GM12878 (cell line): ENCODE measurements around the gene LIMS1. TPM values are rescaled to one million over a fixed set of nuclear protein-coding genes. Genes with fewer than 3 reads are reported as not detected.

ENCODE experiments used
- ATAC-seq: fragments of 200-7000 bp; cut with Tn5 transposase; 3 replicates; pipeline ENCODE4 v1.9.1; 2020; ENCODE audit warnings: mild to moderate bottlenecking, moderate library complexity
- BruUV-seq: library from RNA; stranded (reverse); fragments of 400-500 nt; replicated peaks from 2 replicates; lab custom pipeline; 2021; lab: Mats Ljungman, UMichigan
- CTCF ChIA-PET: fragments of 300-600 bp; sonication (Branson Sonifier 250); formaldehyde crosslinking; extraction: SDS; loops from one replicate; lab custom pipeline; 2021; ENCODE audit warnings: inconsistent platforms; lab: Yijun Ruan, JAX
- POLR2A ChIA-PET: fragments of 350-600 bp; formaldehyde crosslinking; extraction: SDS; loops from one replicate; lab custom pipeline; 2021; ENCODE audit warnings: inconsistent platforms; lab: Charles Lee
- RAD21 ChIA-PET: fragments of 300-600 bp; sonication (Branson Sonifier 250); formaldehyde crosslinking; loops from one replicate; lab custom pipeline; 2023; ENCODE audit warnings: antibody characterized with exemption; ENCODE audit not compliant: unreplicated experiment; lab: Charles Lee
- SMC1A ChIA-PET: fragments of 300-600 bp; sonication (Branson Sonifier 250); formaldehyde crosslinking; loops from one replicate; lab custom pipeline; 2023; ENCODE audit not compliant: unreplicated experiment, uncharacterized antibody; lab: Charles Lee
- DNase-seq: peaks from one replicate; pipeline ENCODE4 v3.0.0-alpha.2; 2011; ENCODE audit warnings: low read depth, low spot score
- FAIRE-seq: peaks from 3 replicates; lab custom pipeline; 2011; peaks lifted over from hg19 to GRCh38; lab: Jason Lieb, UNC
- H2AFZ ChIP-seq: 2 replicates; pipeline ENCODE4 v1.6.0; 2011; ENCODE audit warnings: low read depth, low read length, control low read depth; ENCODE audit not compliant: control insufficient read depth
- H3K27ac ChIP-seq: 2 replicates; pipeline ENCODE4 v1.5.1; 2011; ENCODE audit warnings: control low read depth; ENCODE audit not compliant: control insufficient read depth, insufficient read depth
- H3K27me3 ChIP-seq, 2 experiments: replicated peaks in 1 of 2; 2 replicates each; pipeline versions ENCODE4 v1.6.0 to v1.6.1; 2011; ENCODE audit warnings: low read length in 1 of 2; ENCODE audit not compliant: control insufficient read depth in 2 of 2, insufficient read depth in 2 of 2
- H3K36me3 ChIP-seq, 2 experiments: 2 replicates each; pipeline ENCODE4 v1.5.1; 2011; ENCODE audit warnings: low read length in 1 of 2; ENCODE audit not compliant: control insufficient read depth in 2 of 2, insufficient read depth in 2 of 2
- H3K4me1 ChIP-seq: 2 replicates; pipeline ENCODE4 v1.6.1; 2011; ENCODE audit warnings: mild to moderate bottlenecking, low read length, moderate library complexity, mixed read lengths; ENCODE audit not compliant: control insufficient read depth, insufficient read depth
- H3K4me2 ChIP-seq: 2 replicates; pipeline ENCODE4 v1.6.0; 2011; ENCODE audit warnings: control low read depth; ENCODE audit not compliant: control insufficient read depth, insufficient read depth
- H3K4me3 ChIP-seq: fragments of 200-600 bp; sonication (generic); 2 replicates; pipeline ENCODE4 v1.5.1; 2016
- H3K79me2 ChIP-seq: 2 replicates; pipeline ENCODE4 v1.6.0; 2011; ENCODE audit warnings: low read length; ENCODE audit not compliant: control insufficient read depth, insufficient read depth
- H3K9ac ChIP-seq: 2 replicates; pipeline ENCODE4 v1.8.0; 2011; ENCODE audit warnings: low read length, control low read depth, mixed read lengths; ENCODE audit not compliant: control insufficient read depth, insufficient read depth
- H3K9me3 ChIP-seq: replicated peaks from 3 replicates; pipeline ENCODE4 v1.5.1; 2011; ENCODE audit warnings: mild to moderate bottlenecking, low read length; ENCODE audit not compliant: control insufficient read depth, insufficient read depth
- H4K20me1 ChIP-seq: 2 replicates; pipeline ENCODE4 v1.6.0; 2011; ENCODE audit not compliant: control insufficient read depth, insufficient read depth
- CREM ChIP-seq: IDR thresholded peaks from 2 replicates; pipeline ENCODE4 v1.6.1; 2014; ENCODE audit warnings: antibody characterized with exemption, low read depth
- IKZF1 ChIP-seq: fragments of 450-650 bp; conservative IDR thresholded peaks from 2 replicates; pipeline ENCODE4 v1.6.1; 2017; ENCODE audit warnings: antibody characterized with exemption, mild to moderate bottlenecking
- JUND ChIP-seq: IDR thresholded peaks from 2 replicates; pipeline ENCODE4 v1.6.1; 2012; ENCODE audit warnings: low read depth, mild to moderate bottlenecking, low read length, improper control_type of control experiment, moderate library complexity
- NBN ChIP-seq: fragments of 450-650 bp; IDR thresholded peaks from 2 replicates; pipeline ENCODE4 v1.6.1; 2016
- RCOR1 ChIP-seq: conservative IDR thresholded peaks from 2 replicates; pipeline ENCODE4 v1.6.1; 2012; ENCODE audit warnings: low read depth, low read length, improper control_type of control experiment
- RELB ChIP-seq: fragments of 450-650 bp; IDR thresholded peaks from 2 replicates; pipeline ENCODE4 v1.6.1; 2017; ENCODE audit warnings: low read depth, mild to moderate bottlenecking, moderate library complexity
- SMC3 ChIP-seq: IDR thresholded peaks from 2 replicates; pipeline ENCODE4 v1.6.1; 2011; ENCODE audit warnings: low read length, improper control_type of control experiment, borderline replicate concordance
- TAF1 ChIP-seq: IDR thresholded peaks from 2 replicates; pipeline ENCODE4 v1.6.1; 2011; ENCODE audit warnings: mild to moderate bottlenecking, low read depth, low read length, borderline replicate concordance
- ZNF384 ChIP-seq: IDR thresholded peaks from 2 replicates; pipeline ENCODE4 v1.6.1; 2012; ENCODE audit warnings: low read depth, mild to moderate bottlenecking, low read length, improper control_type of control experiment, borderline replicate concordance
- ZNF622 ChIP-seq: fragments of 450-650 bp; IDR thresholded peaks from 2 replicates; pipeline ENCODE4 v1.6.1; 2017; ENCODE audit warnings: mild to moderate bottlenecking, inconsistent platforms
- WGBS: methylation state at CpG from one replicate; pipeline ENCODE4 v1.1.6; 2016; ENCODE audit warnings: low lambda C conversion rate; ENCODE audit not compliant: insufficient replicate concordance, insufficient coverage; ENCODE audit errors: missing lambda C conversion rate; 5-methylcytosine and 5-hydroxymethylcytosine counted together
- in situ Hi-C: fragments of 300-500 bp; cut with MboI; formaldehyde crosslinking; loops from 9 replicates; pipeline ENCODE4 v1.14.3; 2018; ENCODE audit warnings: mixed read lengths
- intact Hi-C: fragments of 100-400 bp; cut with micrococcal nuclease; formaldehyde crosslinking; loops from one replicate; pipeline ENCODE4 v1.14.2; 2022; ENCODE audit not compliant: unreplicated experiment
- polyA plus RNA-seq, 11 experiments: library from polyadenylated mRNA; depleted of rRNA in 4 of 11; unstranded in 6 of 11; stranded (reverse) in 5 of 11; fragments of >200 nt; fragmentation: Nextera tagmentation in 4 of 11; fragmentation: Illumina TruSeq in 1 of 11; extraction: Ambion mirVana in 4 of 11; extraction: Trizol in 1 of 11; gene quantifications; 1 replicate in 1 of 11; 2 replicates in 10 of 11; pipeline versions ENCODE4 v1.2.1 to v1.2.3, GENCODE V29; 2011 to 2016; ENCODE audit warnings: inconsistent platforms in 2 of 11, missing spikeins in 2 of 11, low read depth in 1 of 11
- total RNA-seq, 4 experiments: library from RNA; depleted of rRNA in 3 of 4; stranded (reverse); fragments of >200 nt in 3 of 4; fragmentation: Illumina TruSeq in 1 of 4; extraction: Trizol in 1 of 4; gene quantifications; 2 replicates each; pipeline versions ENCODE4 v1.2.1 to v1.2.3, GENCODE V29; 2013 to 2021

The LIMS1 gene
- total and polyA plus RNA-seq, 10 of the 15 experiments (the other 5 are each of a cell fraction or from before 2014, with no cell fraction given), result 15.7 to 98.1 (median 43.9) TPM

GRCh38 chr2:108586116-108586515, 51.8 kb downstream of the LIMS1 start:
- ChIA-PET POLR2A (interaction anchor here (0.5 to 1.2 kb wide), 2 partner anchors 20 to 37 kb away, joined by 3 to 4 read pairs; no protein-coding TSS in a partner anchor), CTCF (interaction anchor here (0.9 to 10.0 kb wide), 11 partner anchors 11 to 422 kb away, joined by 3 to 118 read pairs (median 4); no protein-coding TSS in a partner anchor), SMC1A (interaction anchor here (0.8 to 5.4 kb wide), 9 partner anchors 11 to 190 kb away, joined by 3 to 89 read pairs (median 5); no protein-coding TSS in a partner anchor), RAD21 (interaction anchor here (0.9 to 4.1 kb wide), 7 partner anchors 11 to 189 kb away, joined by 3 to 34 read pairs (median 10); no protein-coding TSS in a partner anchor)
- TF ChIP-seq JUND (no peak), IKZF1 (no peak), ZNF622 (no peak), ZNF384 (no peak), RELB (no peak), SMC3 (no peak), TAF1 (no peak), NBN (no peak), RCOR1 (no peak), CREM (no peak)
- no TSS peak for BruUV-seq
- Histone ChIP-seq H3K27ac (no peak overlapping the region), H3K9me3 (no peaks in the 10 kb centered on the region), H3K9ac (no peak overlapping the region), H3K4me2 (no peak overlapping the region), H3K79me2 (peaks cover 14% of the 10 kb centered on the region), H2AFZ (no peak overlapping the region), H3K4me3 (no peak overlapping the region), H3K4me1 (peaks cover 36% of the 10 kb centered on the region), H4K20me1 (peaks cover 4% of the 10 kb centered on the region; the same call in 1 of the 2 replicates), H3K27me3 (no peaks in the 10 kb centered on the region), H3K36me3 (no peaks in the 10 kb centered on the region)
- 96% methylated on average over 7 of the region's 7 CpGs for WGBS
- FAIRE-seq (no peak), ATAC-seq (no peak), DNase-seq (no peak)
- in situ Hi-C loops, result loop anchor here (10.0 to 25.0 kb wide), 2 partner anchors 374 to 651 kb away; no protein-coding TSS in a partner anchor
- intact Hi-C loops, result no loop called here
